PC-3 (cell line): ENCODE measurements around the gene MALRD1.

Source experiments
- CTCF ChIP-seq: fragments of 300-600 bp; sonication (generic); conservative IDR thresholded peaks from 2 replicates; pipeline ENCODE4 v1.5.1; 2017; ENCODE audit warnings: antibody characterized with exemption, low read depth, mild to moderate bottlenecking, low read length
- EZH2 ChIP-seq: fragments of 300-600 bp; sonication (generic); IDR thresholded peaks from one replicate; pipeline ENCODE4 v1.6.1; 2017; ENCODE audit warnings: antibody characterized with exemption, mild to moderate bottlenecking, low read length; ENCODE audit not compliant: unreplicated experiment

GRCh38 chr10:19668116-19668515, 619.5 kb downstream of the MALRD1 start:
- TF ChIP-seq CTCF = no peak
- no peak for TF ChIP-seq EZH2
